Testis (tissue), 2 donors: ENCODE data around the gene SEC24C.

Experiments used
- POLR2A ChIP-seq: fragments of 450-650 bp; IDR thresholded peaks from one replicate; pipeline ENCODE4 v1.6.1; 2017; ENCODE audit warnings: antibody characterized with exemption, mild to moderate bottlenecking, moderate library complexity
- TF ChIP-seq, protein P1 (sequence below), 3 experiments: fragments of 450-650 bp in 2 of 3; fragments of 200-600 bp in 1 of 3; sonication (generic) in 1 of 3; IDR thresholded peaks; one replicate each; pipeline ENCODE4 v1.5.1; 2016 to 2019; ENCODE audit warnings: antibody characterized with exemption in 3 of 3, mild to moderate bottlenecking in 2 of 3, moderate library complexity in 1 of 3

DNA sequence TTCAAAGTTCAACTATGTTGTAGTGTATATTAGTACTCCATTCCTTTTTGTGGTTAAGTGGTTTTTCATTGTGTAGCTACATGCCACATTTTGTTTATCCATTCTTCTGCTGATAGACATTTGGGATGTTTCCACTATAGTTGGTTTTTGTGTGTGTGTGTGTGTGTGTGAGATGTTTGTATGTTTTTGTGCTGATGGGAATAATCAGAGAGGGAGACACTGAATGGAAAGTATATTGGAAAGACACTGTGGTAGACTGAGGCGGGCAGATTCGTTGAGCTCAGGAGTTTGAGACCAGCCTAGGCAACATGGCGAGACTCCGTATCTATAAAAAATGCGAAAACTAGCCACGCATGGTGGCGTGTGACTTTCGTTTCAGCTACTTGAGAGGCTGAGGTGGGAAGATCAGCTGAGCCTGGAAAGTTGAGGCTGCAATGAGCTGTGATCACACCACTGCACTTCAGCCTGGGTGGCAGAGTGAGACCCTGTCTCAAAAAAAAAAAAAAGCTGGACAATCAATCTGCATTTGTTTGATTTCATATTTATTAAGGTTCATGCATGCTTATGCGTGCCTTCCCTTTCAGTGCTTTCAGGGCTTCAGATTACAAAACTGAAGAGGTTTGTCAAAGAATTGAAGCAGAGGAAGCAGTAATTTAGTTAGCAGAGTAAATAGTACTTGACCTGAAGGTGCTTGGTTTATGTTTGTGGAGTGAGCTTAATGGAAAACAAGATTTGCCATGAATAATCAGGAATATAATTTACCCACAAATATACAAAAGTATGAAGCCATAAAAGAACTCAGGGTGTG lies 14.7 kb downstream of the SEC24C start:
- TF ChIP-seq, protein P1, sequence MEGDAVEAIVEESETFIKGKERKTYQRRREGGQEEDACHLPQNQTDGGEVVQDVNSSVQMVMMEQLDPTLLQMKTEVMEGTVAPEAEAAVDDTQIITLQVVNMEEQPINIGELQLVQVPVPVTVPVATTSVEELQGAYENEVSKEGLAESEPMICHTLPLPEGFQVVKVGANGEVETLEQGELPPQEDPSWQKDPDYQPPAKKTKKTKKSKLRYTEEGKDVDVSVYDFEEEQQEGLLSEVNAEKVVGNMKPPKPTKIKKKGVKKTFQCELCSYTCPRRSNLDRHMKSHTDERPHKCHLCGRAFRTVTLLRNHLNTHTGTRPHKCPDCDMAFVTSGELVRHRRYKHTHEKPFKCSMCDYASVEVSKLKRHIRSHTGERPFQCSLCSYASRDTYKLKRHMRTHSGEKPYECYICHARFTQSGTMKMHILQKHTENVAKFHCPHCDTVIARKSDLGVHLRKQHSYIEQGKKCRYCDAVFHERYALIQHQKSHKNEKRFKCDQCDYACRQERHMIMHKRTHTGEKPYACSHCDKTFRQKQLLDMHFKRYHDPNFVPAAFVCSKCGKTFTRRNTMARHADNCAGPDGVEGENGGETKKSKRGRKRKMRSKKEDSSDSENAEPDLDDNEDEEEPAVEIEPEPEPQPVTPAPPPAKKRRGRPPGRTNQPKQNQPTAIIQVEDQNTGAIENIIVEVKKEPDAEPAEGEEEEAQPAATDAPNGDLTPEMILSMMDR (IDR thresholded peaks at IDR 0.05), result no peak
- TF ChIP-seq POLR2A, result no peak
